SKM-1 (cell line): ENCODE data around the gene MPRIP.
"Not testable (repeated sequence)": the region's sequence is repeated elsewhere in the genome, so short reads cannot be mapped to it uniquely, and the experiment has no call there.

Experiments
- DNase-seq: peaks from one replicate; lab custom pipeline; 2025; ENCODE audit not compliant: unreplicated experiment; lab: John Stamatoyannopoulos, UW

The MPRIP gene

DNA sequence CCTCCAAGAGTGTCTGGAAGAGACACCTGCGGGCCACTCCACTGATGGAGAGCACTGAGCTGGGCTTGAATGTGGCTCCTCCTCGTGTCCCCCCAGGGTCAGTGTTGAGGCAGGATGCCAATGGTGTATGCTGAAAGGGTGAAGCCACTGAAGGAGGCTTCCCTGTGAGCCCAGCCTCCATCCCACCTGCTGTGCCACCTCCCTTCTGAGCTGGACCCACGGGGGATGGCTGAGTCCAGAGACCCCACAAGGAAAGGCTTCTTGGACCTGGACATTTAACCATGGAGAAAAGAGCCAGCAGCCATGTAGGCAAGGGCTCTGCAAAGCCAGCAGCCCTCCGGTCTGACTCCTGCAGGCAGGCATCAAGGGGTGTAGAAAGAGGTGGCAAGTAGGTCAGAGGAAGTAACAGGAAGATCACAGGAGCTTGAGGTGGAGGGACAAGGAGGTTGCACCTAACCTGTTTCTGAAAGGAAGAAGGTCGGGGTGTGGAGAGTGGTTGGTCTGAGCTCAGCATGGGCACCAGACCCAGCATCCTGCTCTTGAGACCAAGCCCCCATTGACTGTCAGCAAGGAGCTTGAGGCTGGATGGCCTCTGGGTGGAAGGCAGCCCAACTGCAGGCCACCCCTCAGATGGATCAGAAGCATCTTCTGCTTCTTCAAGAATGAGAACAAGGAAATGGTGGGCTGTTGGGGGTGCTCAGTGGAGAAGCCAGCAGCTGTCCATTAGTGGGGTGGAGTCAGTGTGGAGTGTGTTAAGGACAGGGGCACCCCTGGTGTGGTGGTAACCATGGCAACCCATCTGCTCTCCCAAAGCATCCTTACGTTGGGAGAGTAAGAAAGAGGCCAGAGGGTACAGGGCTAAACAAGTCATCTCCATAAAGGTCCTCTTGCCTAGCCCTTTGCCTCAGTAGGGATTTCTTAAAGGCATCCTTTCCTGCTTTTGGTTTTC, 83.2 kb downstream of the MPRIP start:
- no peak for DNase-seq

DNA sequence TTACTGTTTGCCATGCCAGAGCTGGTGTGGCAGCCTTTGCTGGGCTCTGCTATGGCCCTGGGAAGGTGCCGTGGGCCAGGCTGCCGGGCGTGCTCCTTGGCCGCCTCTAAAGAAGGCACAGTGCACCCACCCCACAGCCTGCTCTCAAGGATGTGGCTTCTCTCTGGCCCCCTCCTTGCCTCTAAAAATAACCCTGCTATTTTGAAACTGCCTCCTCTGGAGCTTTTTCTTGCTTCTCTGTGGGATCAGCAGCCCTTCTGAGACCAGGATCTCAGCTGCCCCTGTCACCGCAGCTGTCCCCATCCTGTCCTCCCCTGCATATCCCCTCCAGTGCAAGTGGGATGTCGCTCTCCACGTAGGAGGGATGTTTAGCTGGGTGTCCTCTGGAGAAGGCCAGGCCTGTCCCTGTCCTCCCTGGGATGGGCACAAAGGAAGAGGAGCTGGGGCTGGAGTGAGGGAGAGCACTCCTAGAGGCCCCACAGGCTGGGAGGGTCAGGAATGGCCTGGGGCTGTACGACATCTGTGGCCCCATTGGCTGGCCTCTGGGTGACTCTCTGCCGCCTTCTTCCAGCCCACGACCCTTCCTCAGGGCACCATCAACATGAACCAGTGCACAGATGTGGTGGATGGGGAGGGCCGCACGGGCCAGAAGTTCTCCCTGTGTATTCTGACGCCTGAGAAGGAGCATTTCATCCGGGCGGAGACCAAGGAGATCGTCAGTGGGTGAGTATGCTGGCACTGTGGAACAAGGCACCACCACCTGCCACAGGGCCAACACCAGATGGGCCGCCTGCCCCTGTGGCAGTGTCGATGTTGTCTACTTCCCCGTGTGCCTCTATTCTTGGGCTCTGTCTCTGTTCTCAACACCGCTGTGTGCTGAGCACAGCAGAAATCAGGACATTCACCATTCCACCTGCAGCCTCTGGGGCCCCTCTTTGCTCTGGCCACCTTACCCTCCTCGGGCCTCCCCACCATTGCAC, 84.2 kb downstream of the MPRIP start:
- DNase-seq, result no peak

DNA sequence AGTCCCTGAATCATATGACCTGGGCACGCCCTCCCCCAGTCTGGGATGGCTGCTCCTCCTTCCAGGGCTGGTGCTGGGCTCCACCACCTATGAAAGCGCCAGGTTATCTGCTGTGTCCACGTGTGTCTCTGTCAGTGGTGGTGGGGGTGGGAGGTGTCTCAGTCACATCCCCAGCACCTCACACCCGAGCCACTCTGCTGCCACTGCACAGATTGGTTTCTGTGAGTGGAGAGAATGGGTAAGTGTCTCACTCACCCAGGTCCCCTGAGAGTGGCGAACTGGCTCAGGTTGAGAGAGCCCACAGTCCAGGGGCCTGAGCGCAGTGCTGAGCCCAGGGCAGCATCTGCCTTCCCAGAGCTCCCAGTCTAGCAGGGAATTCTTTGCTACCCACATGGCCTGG, 84.9 kb downstream of the MPRIP start:
- no peak for DNase-seq

DNA sequence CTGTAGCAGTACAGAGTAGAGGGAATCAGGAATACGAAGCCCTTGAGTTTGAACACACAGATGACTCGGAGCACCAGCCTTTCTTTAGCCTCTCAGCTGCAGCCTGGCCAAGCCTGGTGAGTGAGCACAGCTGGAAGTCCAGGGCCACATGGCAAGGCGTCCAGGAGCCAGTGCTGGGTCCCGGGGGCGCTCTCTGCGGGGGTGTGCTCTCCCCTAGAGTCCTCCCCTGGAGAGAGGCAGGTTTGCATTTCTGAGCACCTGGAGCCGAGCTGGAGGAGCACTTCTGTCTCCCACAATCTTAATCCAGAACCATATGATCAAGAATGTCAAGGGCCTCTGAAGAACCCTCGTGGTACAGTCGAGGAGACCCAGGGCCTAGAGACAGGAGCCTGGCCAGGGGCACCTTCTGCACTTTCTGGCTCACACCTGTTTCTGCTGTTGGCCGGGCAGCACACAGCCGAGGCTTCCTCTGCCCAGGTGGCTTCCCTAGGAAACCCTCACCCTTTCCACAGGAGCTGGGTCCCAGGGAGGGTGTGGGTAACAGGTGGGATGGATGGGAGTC, 85.6 kb downstream of the MPRIP start:
- no peak for DNase-seq

DNA sequence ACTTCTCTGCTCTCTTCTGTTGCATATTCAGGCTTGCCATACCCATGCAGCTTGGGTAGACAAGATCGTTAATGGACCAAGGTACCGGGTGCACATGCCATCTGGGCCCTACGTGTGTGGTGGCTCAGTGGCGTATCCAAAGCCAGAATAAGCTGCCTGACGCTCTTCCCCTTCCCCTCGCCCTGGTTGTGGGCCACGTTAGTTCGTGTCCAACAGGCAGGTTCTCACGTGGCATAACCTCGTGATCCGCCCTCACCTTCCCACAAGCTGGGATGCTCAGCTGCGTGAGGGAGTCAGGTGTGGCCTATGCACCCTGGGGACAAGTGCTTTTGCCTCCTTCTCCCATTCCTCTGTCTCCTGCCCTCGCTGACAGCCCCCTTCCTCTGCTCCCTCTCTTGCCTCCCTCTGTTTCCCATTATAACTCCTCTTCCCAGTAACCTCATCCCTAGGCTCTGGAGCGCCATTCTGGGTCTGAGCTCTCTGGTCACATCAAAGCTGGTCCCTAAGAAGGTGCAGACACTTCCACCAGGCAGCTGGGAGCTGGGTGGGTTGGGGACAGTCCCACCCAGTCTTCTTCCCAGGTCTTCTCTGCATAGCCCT, 86.3 kb downstream of the MPRIP start:
- DNase-seq, result no peak

DNA sequence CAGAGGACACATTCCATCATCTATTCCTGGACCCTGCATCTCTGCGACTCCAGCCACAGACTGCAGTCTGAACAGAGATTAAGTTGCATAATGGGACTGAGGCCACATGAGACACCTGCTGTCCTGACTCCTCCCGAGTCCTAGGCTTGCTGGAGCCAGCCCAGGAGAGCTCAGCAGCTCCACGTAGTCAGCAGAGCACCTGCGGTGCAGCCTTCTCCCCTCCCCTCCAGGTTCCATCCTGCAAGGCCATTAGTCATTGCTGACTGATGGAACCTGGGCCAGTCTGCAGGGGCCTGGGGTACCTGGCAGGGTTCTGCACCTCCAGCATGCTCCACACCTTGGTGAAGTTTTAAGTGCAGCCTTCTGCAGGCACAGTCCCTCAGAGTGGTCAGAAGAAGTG, 87.2 kb downstream of the MPRIP start:
- no peak for DNase-seq

- no peak for DNase-seq
Measured at GRCh38 chr17:17130077-17130844, 88.0 kb downstream of the MPRIP start.

GRCh38 chr17:17131839-17132238, 89.6 kb downstream of the MPRIP start:
- DNase-seq, result no peak

DNA sequence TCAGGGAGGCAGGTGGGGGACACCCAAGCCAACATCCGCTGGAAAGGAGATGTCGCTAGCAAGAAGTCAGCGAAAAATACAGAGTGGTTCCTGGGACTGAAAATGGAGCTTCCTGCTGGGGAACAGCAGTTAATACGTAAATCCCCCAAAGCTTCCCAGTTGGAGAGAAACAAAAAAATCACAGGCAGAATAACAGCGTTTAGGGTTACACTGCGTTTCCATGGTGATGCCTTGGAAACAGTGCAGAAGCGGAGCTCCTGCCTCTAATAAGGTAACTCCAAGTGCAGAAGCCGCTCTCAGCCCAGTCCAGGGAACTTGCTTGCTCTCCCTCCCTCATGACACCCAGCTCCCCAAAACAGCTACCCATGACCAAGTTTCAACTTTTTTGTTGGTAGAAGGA, 90.5 kb downstream of the MPRIP start:
- DNase-seq, result no peak

GRCh38 chr17:17134051-17134956, 92.0 kb downstream of the MPRIP start:
- DNase-seq, result no peak

DNA sequence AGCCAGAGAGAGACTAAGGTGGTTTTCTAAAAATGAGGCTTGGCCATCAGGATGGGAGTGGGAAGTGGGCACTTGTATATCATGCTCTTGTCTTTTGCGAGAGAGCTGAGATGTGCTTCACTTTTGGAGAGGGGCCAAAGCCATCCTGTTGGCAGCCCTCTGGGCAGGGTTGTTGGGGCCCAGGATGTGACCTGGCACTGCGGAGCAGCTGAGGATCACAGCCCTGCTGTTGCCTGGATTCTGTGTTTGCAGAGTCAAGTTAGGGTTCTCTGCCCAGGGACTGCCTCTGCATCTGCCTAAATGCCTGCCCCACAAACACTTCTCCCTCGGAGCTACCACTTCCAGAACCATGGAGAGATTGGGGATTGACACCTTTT, 92.7 kb downstream of the MPRIP start:
- no peak for DNase-seq

DNA sequence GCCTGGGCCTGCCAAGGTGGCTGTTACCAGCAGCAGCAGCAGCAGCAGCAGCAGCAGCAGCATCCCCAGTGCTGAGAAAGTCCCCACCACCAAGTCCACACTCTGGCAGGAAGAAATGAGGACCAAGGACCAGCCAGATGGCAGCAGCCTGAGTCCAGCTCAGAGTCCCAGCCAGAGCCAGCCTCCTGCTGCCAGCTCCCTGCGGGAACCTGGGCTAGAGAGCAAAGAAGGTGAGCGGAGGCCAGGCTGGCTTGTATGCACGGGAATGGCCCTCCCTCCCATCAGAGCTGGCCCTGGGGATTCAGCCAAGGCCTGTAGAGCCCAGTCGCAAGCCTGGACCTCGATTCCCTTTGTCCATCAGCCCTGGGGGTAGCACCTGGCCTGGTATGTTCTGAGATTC, 94.0 kb downstream of the MPRIP start:
- DNase-seq, result not testable (repeated sequence)

- DNase-seq, result no peak
Measured at GRCh38 chr17:17137731-17138585, 95.7 kb downstream of the MPRIP start.

DNA sequence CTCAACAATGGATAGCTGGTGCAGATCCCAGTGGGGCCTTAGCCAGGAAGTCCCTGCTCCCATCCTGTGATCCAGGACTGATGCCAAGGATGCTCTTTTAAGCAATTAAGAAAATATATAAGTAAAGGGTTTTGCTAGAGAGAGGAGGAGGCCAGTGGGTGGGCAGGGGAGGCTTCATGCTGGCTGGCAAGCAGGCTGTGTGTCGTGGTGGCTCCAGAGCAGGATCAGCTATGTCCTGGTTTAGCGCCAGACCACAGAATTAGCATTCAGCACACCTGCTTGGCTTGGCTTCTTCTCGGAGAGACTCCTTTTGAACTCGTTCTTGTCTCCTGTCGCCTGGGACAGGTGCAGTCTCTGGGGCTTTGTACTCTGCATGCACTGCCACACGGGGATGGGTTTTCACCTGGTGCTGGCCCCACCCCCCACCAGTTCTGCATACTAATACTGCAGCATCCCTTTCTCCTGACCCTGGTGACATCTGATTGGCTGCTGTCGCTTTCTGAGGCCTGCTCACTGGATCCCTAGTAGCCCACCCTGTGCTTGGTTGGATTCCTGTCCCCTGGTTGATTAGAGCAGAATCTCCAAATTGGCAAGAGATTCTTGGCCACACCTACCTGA, 97.8 kb downstream of the MPRIP start:
- DNase-seq, result no peak

DNA sequence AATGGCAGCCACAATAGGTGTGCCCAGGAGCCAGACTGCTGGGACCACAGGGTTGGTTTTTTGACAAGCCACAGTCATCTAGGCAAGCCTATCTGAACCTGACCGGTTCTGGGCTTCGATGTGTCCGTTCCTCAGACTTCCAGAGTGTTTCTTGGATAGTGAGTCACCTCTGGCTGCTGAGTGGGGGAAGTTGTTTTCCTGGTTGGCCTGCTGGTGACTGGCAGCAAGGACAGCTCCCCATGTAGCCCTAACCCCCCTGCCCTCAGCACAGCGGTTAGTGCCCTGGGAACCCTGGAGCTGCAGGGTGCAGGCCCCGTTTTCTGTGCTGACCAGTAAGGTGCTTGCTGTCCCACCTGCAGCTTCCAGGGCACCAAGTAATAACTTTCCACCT, 98.3 kb downstream of the MPRIP start:
- DNase-seq, result no peak

DNA sequence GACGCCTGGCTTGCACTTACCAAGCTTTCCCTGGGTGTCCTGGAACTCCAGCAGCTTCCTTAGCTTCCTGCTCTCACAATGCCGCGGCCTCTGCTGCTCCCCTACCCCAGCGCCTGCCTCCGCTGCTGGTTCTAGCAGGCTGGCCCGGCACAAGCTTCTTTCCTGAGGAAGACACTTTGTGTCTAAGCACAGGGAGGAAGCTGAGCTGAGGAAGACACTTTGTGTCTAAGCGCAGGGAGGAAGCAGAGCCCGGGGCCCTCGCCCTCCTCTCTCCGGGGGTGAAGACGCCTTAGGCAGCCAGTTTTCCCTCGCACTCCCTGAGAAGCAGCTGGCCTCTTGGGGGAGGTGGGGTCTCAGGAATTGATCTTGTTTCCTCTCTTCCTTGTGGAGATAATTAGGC, 99.0 kb downstream of the MPRIP start:
- DNase-seq, result no peak

- no peak for DNase-seq
Measured at GRCh38 chr17:17141860-17142552, 99.7 kb downstream of the MPRIP start.
